ENCODE measurements around the gene CIZ1.
A peak's percentile ranks its signal among the peaks of the same experiment; 100 is the strongest.

Gene CIZ1

DNA sequence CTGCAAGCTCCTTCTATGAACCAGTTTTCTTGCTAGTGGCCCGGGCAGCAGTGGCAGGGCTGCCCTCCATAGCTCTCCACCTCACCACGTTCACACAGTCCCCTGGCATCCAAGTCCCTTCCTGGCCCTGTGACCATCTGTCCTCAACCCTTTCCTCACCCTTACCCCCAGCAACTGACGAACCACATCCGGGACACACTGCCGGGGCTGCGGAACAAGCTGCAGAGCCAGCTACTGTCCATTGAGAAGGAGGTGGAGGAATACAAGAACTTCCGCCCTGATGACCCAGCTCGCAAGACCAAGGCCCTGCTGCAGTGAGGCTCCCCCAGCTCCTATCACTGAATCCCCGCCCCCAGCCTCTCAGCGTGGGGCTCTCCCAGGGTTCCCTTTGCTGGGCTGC lies 30.7 kb upstream of the CIZ1 start:
- peaks cover 2% of the 10 kb centered on the region for H3K4me1 ChIP-seq (ENCODE audit: control insufficient read depth, insufficient read depth, low read length, unreplicated experiment)
- H3K36me3 ChIP-seq (ENCODE audit: insufficient read depth, low read length) = no peaks in the 10 kb centered on the region
- H3K79me2 ChIP-seq (ENCODE audit: control insufficient read depth, insufficient read depth, low read length, unreplicated experiment) = no peaks in the 10 kb centered on the region
- H3K4me3 ChIP-seq (ENCODE audit: low read depth, low read length) = no peak overlapping the region
- H3K27me3 ChIP-seq (ENCODE audit: insufficient read depth, low read length) = no peaks in the 10 kb centered on the region
- H3K27ac ChIP-seq (ENCODE audit: low read depth, low read length) = no peak overlapping the region
- no peak overlapping the region for H2AFZ ChIP-seq (ENCODE audit: low read length, unreplicated experiment)

DNA sequence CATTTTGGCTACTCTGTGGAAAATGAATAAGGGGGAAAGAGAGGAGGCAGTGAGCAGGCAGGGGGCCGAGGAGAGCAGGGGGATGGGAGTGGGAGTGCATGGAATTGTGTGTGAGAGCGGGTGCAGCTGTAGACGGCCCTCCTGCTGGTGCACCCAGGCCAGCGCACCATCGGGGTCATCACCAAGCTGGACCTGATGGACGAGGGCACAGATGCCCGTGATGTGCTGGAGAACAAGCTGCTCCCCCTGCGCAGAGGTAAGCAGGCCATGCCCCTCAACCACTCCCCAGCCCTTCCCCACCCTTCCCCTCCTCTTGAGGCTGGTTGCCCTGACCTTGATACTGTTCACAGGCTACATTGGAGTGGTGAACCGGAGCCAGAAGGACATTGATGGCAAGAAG lies 28.5 kb upstream of the CIZ1 start:
- peaks cover 24% of the 10 kb centered on the region for H3K4me1 ChIP-seq (ENCODE audit: control insufficient read depth, insufficient read depth, low read length, unreplicated experiment)
- H3K79me2 ChIP-seq (ENCODE audit: control insufficient read depth, insufficient read depth, low read length, unreplicated experiment) = no peaks in the 10 kb centered on the region
- H3K27ac ChIP-seq (ENCODE audit: low read depth, low read length) = no peak overlapping the region
- no peak overlapping the region for H2AFZ ChIP-seq (ENCODE audit: low read length, unreplicated experiment)
- H3K27me3 ChIP-seq (ENCODE audit: insufficient read depth, low read length) = no peaks in the 10 kb centered on the region
- H3K4me3 ChIP-seq (ENCODE audit: low read depth, low read length) = no peak overlapping the region
- no peaks in the 10 kb centered on the region for H3K36me3 ChIP-seq (ENCODE audit: insufficient read depth, low read length)

DNA sequence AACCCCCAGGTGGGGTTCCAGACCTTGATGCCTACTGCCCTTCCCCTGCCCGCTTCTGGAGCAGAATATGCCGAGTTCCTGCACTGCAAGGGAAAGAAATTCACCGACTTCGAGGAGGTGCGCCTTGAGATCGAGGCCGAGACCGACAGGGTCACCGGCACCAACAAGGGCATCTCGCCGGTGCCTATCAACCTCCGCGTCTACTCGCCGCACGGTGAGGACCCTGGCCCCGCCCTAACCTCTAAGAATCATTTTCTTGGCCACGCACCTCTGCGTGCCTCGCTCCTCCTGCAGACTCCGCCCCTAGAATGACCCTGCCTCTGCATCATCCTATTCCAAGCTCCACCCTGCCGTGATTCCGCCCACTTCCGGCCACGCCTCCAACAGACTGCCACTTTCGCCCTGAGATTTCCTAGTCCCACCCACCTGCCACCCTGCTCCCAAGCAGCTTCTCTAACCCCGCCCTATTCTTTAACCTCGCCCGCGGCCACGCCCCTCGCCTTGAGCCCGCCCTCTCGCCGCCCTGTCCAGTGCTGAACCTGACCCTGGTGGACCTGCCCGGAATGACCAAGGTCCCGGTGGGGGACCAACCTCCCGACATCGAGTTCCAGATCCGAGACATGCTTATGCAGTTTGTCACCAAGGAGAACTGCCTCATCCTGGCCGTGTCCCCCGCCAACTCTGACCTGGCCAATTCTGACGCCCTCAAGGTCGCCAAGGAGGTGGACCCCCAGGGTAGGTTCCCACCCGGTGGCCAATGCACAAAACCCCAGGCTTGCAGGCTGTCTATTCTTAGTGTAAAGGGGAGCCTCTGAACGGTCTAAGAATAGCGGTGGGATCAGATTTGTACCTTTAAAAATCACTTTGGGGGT lies 27.4 kb upstream of the CIZ1 start:
- Histone ChIP-seq H2AFZ (ENCODE audit: low read length, unreplicated experiment) (no peak overlapping the region), H3K79me2 (ENCODE audit: control insufficient read depth, insufficient read depth, low read length, unreplicated experiment) (no peaks in the 10 kb centered on the region), H3K27ac (ENCODE audit: low read depth, low read length) (no peak overlapping the region), H3K27me3 (ENCODE audit: insufficient read depth, low read length) (no peaks in the 10 kb centered on the region), H3K4me3 (ENCODE audit: low read depth, low read length) (no peak overlapping the region), H3K4me1 (ENCODE audit: control insufficient read depth, insufficient read depth, low read length, unreplicated experiment) (peaks cover 28% of the 10 kb centered on the region), H3K36me3 (ENCODE audit: insufficient read depth, low read length) (no peaks in the 10 kb centered on the region)

DNA sequence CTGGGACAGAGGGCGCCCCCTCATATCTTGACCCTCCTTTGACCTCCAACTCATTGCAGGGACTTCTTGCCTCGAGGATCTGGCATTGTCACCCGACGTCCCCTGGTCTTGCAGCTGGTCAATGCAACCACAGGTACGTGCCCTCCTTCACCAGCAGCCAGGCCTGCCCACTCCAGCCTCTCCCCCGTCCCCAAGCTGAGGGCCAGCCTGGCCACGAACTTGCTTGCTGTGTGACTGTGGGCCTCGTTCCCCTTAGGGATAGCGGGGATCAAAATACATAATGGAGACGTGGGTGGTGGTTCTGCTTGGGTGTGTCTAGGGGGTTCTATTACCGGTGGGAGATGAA lies 26.8 kb upstream of the CIZ1 start:
- peaks cover 28% of the 10 kb centered on the region for H3K4me1 ChIP-seq (ENCODE audit: control insufficient read depth, insufficient read depth, low read length, unreplicated experiment)
- H2AFZ ChIP-seq (ENCODE audit: low read length, unreplicated experiment) = no peak overlapping the region
- H3K79me2 ChIP-seq (ENCODE audit: control insufficient read depth, insufficient read depth, low read length, unreplicated experiment) = no peaks in the 10 kb centered on the region
- H3K4me3 ChIP-seq (ENCODE audit: low read depth, low read length) = no peak overlapping the region
- no peaks in the 10 kb centered on the region for H3K36me3 ChIP-seq (ENCODE audit: insufficient read depth, low read length)
- no peak overlapping the region for H3K27ac ChIP-seq (ENCODE audit: low read depth, low read length)
- H3K27me3 ChIP-seq (ENCODE audit: insufficient read depth, low read length) = no peaks in the 10 kb centered on the region

DNA sequence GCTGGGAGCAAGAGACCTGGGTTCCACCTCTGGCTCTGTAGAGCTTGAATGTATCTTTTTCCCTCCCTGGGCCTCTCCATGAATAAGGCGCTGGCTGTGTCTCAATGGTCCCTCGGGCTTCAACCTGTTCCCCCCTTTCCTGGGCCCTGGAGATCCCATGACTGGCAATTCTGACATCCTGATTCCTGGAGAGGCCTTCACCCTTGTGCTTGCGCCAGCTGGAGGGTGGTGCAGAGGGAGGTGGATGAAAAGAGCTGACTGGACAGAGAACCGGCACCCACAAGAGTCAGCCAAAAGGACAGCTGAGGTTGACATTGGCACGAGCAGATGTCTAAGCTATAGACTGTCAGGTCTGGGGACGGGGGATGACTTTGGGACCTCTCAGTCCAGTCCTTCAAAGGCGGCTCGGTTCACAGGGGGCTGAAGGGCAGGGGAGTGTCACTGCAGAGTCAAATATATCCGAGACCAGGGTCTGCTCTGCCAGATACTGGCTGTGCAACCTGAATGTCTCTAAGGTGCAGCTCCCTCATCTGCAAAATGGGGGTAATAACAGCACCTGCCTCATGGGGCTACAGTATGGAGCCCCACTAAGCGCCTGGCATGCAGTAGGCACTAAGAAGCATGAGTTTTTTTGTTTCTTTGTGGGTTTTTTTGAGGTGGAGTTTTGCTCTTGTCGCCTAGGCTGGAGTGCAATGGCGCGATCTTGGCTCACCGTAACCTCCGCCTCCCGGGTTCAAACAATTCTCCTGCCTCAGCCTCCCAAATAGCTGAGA lies 25.6 kb upstream of the CIZ1 start:
- H2AFZ ChIP-seq (ENCODE audit: low read length, unreplicated experiment) = no peak overlapping the region
- H3K79me2 ChIP-seq (ENCODE audit: control insufficient read depth, insufficient read depth, low read length, unreplicated experiment) = no peaks in the 10 kb centered on the region
- no peak overlapping the region for H3K4me3 ChIP-seq (ENCODE audit: low read depth, low read length)
- H3K36me3 ChIP-seq (ENCODE audit: insufficient read depth, low read length) = no peaks in the 10 kb centered on the region
- H3K27me3 ChIP-seq (ENCODE audit: insufficient read depth, low read length) = no peaks in the 10 kb centered on the region
- H3K27ac ChIP-seq (ENCODE audit: low read depth, low read length) = peak overlapping the region; percentile 55
- H3K4me1 ChIP-seq (ENCODE audit: control insufficient read depth, insufficient read depth, low read length, unreplicated experiment) = peaks cover 28% of the 10 kb centered on the region

DNA sequence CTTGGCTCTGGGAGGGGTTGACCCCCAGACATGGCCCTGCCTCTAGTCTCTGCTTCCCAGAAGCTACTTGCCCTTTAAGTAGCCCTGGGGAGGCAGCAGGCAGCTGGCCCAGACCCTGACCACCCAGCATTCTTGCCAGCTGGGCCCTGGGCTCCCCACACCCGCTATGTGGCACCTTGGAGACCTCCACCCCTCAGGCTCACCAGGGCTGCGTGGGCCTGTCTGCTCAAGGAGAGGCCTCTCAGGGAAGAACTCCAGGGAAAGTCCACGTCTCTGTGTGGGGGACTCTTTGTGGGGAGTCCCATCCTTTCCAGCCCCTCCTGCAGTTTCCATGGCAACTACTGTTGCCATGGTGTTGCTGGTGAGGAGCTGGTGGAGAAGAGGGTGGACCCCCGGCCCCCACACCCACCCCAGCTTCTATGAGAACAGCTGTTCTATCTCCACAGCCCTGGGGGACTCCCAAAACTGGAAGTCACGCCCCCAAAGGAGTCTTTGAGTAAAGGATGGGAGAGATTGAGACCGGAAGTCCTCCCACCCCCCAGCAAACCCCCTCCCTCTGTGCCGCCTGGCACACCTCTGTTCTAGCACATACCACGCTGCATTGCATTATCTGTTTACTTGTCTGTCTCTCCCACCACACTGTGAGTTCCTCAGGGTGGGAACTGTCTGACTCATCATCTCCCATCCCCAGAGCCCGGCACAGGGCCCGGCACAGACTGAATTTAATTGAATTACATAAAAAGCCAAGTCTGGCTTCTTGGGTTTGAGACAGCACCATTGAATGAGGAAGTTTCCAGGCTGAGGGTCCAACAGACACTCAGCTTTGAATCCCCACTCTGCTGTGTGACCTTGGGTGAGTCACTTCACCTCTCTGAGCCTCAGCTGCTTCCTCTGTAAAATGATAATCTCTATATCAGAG lies 24.4 kb upstream of the CIZ1 start:
- H2AFZ ChIP-seq (ENCODE audit: low read length, unreplicated experiment) = no peak overlapping the region
- H3K4me3 ChIP-seq (ENCODE audit: low read depth, low read length) = no peak overlapping the region
- H3K79me2 ChIP-seq (ENCODE audit: control insufficient read depth, insufficient read depth, low read length, unreplicated experiment) = no peaks in the 10 kb centered on the region
- no peaks in the 10 kb centered on the region for H3K27me3 ChIP-seq (ENCODE audit: insufficient read depth, low read length)
- no peaks in the 10 kb centered on the region for H3K36me3 ChIP-seq (ENCODE audit: insufficient read depth, low read length)
- peaks cover 28% of the 10 kb centered on the region for H3K4me1 ChIP-seq (ENCODE audit: control insufficient read depth, insufficient read depth, low read length, unreplicated experiment)
- H3K27ac ChIP-seq (ENCODE audit: low read depth, low read length) = peak overlapping the region; percentile 55

DNA sequence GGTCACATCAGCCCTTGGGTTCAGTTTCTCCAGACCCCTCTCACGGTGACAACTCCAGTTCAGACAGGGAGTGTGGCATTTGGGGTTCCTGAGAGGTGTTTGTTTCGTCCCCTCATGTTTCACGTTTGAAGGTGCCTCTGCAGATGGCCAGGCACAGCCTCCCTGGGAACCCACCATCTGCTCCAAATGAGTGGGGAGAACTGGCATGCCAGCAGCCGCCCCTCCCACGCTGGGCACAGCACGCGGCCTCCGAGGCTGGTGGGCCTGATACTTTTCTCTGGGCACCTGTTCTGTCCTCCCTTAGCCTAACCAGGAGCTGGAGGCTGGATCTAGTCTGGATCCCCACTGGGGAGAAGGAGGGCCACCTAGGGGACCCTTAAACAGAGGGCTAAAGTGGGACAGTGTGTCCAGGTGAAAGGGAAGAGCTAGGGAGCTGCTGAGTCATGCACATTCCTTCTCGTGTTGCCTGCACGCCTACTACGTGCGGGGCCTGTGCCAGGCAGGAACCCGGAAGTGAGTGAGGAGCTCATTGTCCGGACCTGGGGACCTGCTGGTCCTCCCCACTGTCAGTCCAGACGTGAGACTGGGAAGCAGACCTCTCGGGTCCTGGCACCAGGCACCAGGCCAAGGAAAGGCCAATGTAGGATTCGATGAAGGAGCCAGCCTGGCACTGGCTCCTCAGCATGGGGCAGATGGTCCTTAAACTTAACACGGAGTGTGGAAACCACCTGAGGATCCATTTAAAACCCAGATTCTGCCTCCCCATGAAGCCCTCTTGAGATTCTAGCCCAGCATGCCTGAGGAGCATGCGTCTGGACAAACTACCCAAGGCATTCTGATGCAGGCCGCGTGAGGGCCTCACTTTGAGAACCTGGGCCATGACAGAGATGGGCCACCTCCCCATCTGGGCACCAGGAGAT lies 23.5 kb upstream of the CIZ1 start:
- Histone ChIP-seq H3K27ac (ENCODE audit: low read depth, low read length) (peak overlapping the region; percentile 55), H3K36me3 (ENCODE audit: insufficient read depth, low read length) (no peaks in the 10 kb centered on the region), H3K27me3 (ENCODE audit: insufficient read depth, low read length) (no peaks in the 10 kb centered on the region), H2AFZ (ENCODE audit: low read length, unreplicated experiment) (no peak overlapping the region), H3K79me2 (ENCODE audit: control insufficient read depth, insufficient read depth, low read length, unreplicated experiment) (no peaks in the 10 kb centered on the region), H3K4me3 (ENCODE audit: low read depth, low read length) (no peak overlapping the region), H3K4me1 (ENCODE audit: control insufficient read depth, insufficient read depth, low read length, unreplicated experiment) (peaks cover 28% of the 10 kb centered on the region)

DNA sequence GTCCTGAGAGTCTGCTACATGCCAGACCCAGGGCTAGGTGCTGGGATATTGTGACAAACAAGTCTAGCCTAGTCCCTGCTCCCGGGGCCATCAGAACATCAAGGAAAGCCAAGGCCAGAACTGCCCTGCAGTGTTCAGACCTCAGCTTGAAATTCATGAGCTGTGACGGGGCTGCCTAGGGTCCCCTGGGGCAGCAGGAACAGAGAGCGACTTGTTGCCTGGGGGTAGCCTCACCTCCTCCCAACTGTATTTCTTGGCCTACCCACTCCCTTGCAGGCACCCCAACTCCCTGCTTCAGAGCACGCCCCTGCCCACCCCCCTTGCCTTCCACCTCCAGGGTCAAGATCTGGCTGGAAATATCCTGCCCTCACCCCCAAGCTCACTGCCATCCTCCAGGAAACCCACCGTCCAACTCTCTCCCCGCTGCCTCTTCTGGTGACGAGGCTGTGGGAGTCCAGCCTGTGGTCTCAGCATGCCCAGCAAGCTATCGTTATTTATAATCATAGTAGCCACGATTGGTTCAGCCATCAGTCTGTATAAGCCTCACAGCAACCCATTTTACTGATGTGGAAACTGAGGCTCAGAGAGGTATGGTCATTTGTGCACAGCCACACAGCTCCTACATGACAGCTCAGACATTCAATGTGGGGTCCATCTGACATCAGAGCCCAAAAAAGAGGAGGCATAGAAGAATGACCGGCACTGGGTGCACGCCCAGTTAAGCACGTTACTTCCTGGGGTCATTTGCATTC lies 22.6 kb upstream of the CIZ1 start:
- H3K27me3 ChIP-seq (ENCODE audit: insufficient read depth, low read length) = no peaks in the 10 kb centered on the region
- no peak overlapping the region for H3K4me3 ChIP-seq (ENCODE audit: low read depth, low read length)
- no peak overlapping the region for H3K27ac ChIP-seq (ENCODE audit: low read depth, low read length)
- H3K4me1 ChIP-seq (ENCODE audit: control insufficient read depth, insufficient read depth, low read length, unreplicated experiment) = peaks cover 28% of the 10 kb centered on the region
- no peaks in the 10 kb centered on the region for H3K79me2 ChIP-seq (ENCODE audit: control insufficient read depth, insufficient read depth, low read length, unreplicated experiment)
- no peaks in the 10 kb centered on the region for H3K36me3 ChIP-seq (ENCODE audit: insufficient read depth, low read length)
- H2AFZ ChIP-seq (ENCODE audit: low read length, unreplicated experiment) = no peak overlapping the region

DNA sequence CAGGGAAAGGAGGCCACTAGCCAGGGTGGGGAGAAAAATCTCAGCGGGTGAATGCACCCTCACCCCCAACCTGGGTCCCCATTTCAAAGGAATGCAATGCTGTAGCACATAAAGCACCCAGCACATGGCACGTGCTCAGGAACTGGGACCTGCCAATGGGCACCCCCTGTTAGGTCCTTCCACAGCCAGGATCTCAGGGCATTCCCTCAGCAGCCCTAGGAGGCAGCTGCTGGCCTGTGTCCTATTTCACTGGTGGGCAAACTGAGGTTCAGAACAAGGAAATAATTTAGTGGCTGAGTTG lies 20.6 kb upstream of the CIZ1 start:
- H3K4me1 ChIP-seq (ENCODE audit: control insufficient read depth, insufficient read depth, low read length, unreplicated experiment) = peaks cover 25% of the 10 kb centered on the region
- H3K4me3 ChIP-seq (ENCODE audit: low read depth, low read length) = no peak overlapping the region
- H3K79me2 ChIP-seq (ENCODE audit: control insufficient read depth, insufficient read depth, low read length, unreplicated experiment) = no peaks in the 10 kb centered on the region
- H2AFZ ChIP-seq (ENCODE audit: low read length, unreplicated experiment) = no peak overlapping the region
- H3K27ac ChIP-seq (ENCODE audit: low read depth, low read length) = no peak overlapping the region
- no peaks in the 10 kb centered on the region for H3K36me3 ChIP-seq (ENCODE audit: insufficient read depth, low read length)
- no peaks in the 10 kb centered on the region for H3K27me3 ChIP-seq (ENCODE audit: insufficient read depth, low read length)

Measured in ACC112 (cell line).